ENCODE measurements around the gene KRT81.

DNA sequence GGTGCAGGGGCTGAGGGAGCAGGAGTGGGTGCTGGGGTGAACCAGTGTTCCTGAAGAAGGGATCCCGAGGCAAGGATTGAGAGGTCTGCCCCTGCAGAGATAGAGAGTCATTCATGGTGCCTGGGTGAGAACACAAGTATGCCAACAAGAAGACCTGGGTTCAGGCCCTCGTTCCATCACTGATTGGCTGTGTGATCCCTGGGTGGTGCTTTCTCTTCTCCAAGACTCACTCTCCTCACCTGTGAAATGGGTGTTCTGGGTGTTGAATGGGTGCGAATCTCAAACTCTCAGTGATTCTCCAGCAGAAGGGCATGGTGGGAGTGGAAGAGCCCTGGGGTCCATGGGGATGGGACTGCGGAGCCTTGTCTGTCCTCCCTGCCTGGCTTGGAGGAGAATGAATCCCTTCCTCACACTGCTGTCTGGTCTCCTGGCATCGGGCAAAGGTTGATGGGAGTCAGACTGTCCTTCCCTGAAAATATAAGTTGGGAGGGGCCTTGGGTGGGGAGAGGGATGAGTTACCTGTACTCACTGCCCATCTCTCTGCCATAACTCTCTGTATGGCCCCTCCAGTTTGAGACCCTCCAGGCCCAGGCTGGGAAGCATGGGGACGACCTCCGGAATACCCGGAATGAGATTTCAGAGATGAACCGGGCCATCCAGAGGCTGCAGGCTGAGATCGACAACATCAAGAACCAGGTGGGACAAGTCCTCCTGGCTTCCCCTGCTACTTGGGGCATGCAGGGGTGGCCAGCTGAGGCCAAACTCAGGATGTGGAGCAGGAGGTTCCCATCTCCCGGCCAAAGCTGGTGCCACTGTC is 48.7 kb downstream of the KRT81 start:
- TF ChIP-seq, protein P1, sequence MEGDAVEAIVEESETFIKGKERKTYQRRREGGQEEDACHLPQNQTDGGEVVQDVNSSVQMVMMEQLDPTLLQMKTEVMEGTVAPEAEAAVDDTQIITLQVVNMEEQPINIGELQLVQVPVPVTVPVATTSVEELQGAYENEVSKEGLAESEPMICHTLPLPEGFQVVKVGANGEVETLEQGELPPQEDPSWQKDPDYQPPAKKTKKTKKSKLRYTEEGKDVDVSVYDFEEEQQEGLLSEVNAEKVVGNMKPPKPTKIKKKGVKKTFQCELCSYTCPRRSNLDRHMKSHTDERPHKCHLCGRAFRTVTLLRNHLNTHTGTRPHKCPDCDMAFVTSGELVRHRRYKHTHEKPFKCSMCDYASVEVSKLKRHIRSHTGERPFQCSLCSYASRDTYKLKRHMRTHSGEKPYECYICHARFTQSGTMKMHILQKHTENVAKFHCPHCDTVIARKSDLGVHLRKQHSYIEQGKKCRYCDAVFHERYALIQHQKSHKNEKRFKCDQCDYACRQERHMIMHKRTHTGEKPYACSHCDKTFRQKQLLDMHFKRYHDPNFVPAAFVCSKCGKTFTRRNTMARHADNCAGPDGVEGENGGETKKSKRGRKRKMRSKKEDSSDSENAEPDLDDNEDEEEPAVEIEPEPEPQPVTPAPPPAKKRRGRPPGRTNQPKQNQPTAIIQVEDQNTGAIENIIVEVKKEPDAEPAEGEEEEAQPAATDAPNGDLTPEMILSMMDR (IDR thresholded peaks at IDR 0.05; ENCODE audit: low read length): no peak
- TF ChIP-seq EZH2 (IDR thresholded peaks at IDR 0.05; ENCODE audit: borderline replicate concordance, low read length): no peak

All from OCI-LY1 (cell line).